LNCAP (cell line): ENCODE data around the gene KIF13A.

Source experiments
- CTCF ChIP-seq: fragments of 450-650 bp; IDR thresholded peaks from 2 replicates; pipeline ENCODE4 v1.5.1; 2017; ENCODE audit warnings: mild to moderate bottlenecking

The KIF13A gene

GRCh38 chr6:18024876-18025275, 37.4 kb upstream of the KIF13A start:
- no peak for TF ChIP-seq CTCF

- no peak for TF ChIP-seq CTCF
These were observed 36.5 kb upstream of the KIF13A start for GRCh38 chr6:18023891-18024290.

- no peak for TF ChIP-seq CTCF
These were observed 35.2 kb upstream of the KIF13A start for GRCh38 chr6:18022398-18023231.

- no peak for TF ChIP-seq CTCF
These were observed 33.9 kb upstream of the KIF13A start for GRCh38 chr6:18021166-18021850.

GRCh38 chr6:18019539-18020534, 32.4 kb upstream of the KIF13A start:
- no peak for TF ChIP-seq CTCF

GRCh38 chr6:18016698-18017097, 29.3 kb upstream of the KIF13A start:
- TF ChIP-seq CTCF = no peak

GRCh38 chr6:18016133-18016532, 28.7 kb upstream of the KIF13A start:
- no peak for TF ChIP-seq CTCF
